ENCODE measurements around the gene VPS13C. TPM values are rescaled to one million over a fixed set of nuclear protein-coding genes. Genes with fewer than 3 reads are reported as not detected.

The VPS13C gene
- total RNA-seq, 1 donor from 2014 or later = 38.7 TPM

DNA sequence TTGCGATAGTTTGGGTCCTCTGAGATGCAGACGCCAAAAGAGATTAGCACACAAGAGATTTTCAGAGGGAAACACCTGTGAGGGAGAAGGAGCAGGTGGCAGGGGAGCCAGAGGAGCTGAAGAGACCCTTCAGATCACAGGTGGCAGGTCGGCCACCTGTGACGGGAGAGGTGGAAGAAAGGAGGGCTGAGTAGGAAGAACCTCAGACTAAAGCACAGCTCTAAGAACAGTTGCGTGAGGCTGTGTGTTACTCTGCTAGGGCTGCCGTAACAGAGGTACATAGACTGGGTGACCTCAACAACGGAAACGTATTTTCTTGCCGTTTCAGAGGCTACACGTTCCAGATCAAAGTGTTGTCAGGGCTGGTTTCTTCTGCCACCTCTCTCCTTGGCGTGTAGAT is 45.0 kb upstream of the VPS13C start:
- Mint-ChIP-seq H3K9me3 (no peaks in the 10 kb centered on the region), H3K36me3 (no peaks in the 10 kb centered on the region), H3K27ac (no peak overlapping the region), H3K4me1 (ENCODE audit: unreplicated experiment) (peaks cover 4% of the 10 kb centered on the region), H3K27me3 (no peaks in the 10 kb centered on the region), H3K4me3 (no peak overlapping the region)
- TF ChIP-seq, protein P1, sequence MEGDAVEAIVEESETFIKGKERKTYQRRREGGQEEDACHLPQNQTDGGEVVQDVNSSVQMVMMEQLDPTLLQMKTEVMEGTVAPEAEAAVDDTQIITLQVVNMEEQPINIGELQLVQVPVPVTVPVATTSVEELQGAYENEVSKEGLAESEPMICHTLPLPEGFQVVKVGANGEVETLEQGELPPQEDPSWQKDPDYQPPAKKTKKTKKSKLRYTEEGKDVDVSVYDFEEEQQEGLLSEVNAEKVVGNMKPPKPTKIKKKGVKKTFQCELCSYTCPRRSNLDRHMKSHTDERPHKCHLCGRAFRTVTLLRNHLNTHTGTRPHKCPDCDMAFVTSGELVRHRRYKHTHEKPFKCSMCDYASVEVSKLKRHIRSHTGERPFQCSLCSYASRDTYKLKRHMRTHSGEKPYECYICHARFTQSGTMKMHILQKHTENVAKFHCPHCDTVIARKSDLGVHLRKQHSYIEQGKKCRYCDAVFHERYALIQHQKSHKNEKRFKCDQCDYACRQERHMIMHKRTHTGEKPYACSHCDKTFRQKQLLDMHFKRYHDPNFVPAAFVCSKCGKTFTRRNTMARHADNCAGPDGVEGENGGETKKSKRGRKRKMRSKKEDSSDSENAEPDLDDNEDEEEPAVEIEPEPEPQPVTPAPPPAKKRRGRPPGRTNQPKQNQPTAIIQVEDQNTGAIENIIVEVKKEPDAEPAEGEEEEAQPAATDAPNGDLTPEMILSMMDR (conservative IDR thresholded peaks at IDR 0.05) = no peak
- no peak for DNase-seq (ENCODE audit: extremely low spot score, unreplicated experiment)

DNA sequence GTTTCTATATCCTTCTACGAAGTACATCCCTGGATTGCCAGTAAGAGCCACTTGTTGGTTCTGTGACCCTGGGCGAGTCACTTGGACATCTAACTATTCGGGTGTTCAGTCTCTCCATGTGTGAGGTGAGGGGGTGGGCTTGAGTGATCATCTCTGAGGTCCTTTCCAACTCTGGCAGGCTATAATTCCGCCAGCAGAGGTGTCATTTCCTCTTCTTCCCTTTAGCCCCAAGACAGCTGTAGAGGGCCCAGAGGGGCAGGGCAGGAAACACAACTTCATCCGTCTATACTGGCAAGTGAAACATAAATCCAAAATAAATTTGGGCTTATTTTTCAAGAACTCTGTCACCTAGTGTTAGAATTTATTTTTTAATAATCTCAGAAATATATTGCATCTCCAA is 44.6 kb upstream of the VPS13C start:
- no peak for DNase-seq (ENCODE audit: extremely low spot score, unreplicated experiment)
- H3K4me3 Mint-ChIP-seq = no peak overlapping the region
- TF ChIP-seq, protein P1 (conservative IDR thresholded peaks at IDR 0.05) = no peak
- no peaks in the 10 kb centered on the region for H3K36me3 Mint-ChIP-seq
- H3K4me1 Mint-ChIP-seq (ENCODE audit: unreplicated experiment) = peaks cover under 1% of the 10 kb centered on the region
- H3K27ac Mint-ChIP-seq = no peak overlapping the region
- H3K9me3 Mint-ChIP-seq = no peaks in the 10 kb centered on the region
- no peaks in the 10 kb centered on the region for H3K27me3 Mint-ChIP-seq

DNA sequence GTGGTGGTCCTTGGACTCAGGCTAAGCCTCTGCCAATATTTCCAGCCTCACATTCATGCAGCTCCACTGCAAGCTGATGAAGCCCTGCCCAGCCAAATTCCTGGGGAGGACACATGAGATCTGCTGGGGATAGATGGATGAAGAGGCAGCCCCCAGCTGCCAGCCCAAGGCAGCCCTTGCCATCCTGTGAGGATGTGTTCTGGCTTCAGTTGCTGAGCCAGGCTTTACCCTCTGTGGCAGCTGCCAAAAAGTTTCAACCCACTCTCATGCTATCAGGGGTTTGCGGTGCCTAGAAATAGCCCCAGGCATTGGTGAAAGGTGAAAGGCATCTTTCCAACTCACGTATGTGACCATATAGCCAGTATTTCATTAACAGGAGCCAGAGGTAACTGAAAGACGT is 44.2 kb upstream of the VPS13C start:
- Mint-ChIP-seq H3K27ac (no peak overlapping the region), H3K9me3 (no peaks in the 10 kb centered on the region), H3K27me3 (no peaks in the 10 kb centered on the region), H3K4me3 (no peak overlapping the region), H3K36me3 (no peaks in the 10 kb centered on the region), H3K4me1 (ENCODE audit: unreplicated experiment) (no peaks in the 10 kb centered on the region)
- TF ChIP-seq, protein P1 (conservative IDR thresholded peaks at IDR 0.05) = no peak
- DNase-seq (ENCODE audit: extremely low spot score, unreplicated experiment) = no peak

DNA sequence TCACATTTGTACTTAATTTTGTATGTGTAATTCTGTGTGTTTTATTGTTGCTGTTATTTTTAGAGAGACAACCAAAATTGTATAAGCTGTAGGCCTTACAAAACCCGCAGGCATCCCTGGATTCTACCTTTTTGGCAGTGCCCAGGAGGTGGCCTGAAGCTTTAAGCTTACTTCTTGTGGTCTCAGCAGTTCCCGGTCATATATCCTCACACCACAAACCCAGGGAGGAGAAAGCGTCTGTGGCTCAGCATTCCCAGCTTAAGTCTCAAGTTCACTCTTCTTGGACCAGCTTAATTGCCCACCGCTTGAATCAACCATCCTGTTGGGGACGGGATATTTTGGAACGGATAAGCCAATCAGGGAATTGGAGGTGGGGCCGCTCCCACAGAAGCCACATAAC is 43.2 kb upstream of the VPS13C start:
- TF ChIP-seq, protein P1 (conservative IDR thresholded peaks at IDR 0.05) = no peak
- Mint-ChIP-seq H3K9me3 (no peaks in the 10 kb centered on the region), H3K36me3 (no peaks in the 10 kb centered on the region), H3K27ac (no peak overlapping the region), H3K4me3 (no peak overlapping the region), H3K27me3 (no peaks in the 10 kb centered on the region), H3K4me1 (ENCODE audit: unreplicated experiment) (no peaks in the 10 kb centered on the region)
- DNase-seq (ENCODE audit: extremely low spot score, unreplicated experiment) = no peak

DNA sequence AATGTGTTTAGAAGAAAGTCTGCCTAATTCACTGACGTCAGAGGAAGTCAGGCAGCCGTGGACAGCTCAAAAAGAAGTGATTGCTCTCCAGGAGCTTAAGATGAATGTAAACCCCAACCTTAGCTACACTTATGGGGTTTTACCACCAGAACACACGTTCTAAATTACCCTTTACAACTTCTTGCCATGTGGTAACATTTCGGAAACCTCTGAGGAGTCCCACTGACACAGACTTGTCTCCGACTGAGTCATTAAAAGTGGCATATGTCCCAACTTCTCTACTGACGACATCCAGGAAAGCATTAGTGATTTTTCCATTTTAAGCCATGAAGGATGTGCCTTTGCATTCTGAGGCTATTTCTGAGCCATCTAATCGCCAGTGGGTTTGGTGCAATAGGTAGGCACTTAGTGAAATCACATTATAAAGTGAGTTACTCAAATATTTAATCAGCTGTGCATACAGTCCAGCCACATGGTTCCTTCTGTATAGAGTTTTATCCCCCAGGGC is 38.9 kb upstream of the VPS13C start:
- H3K27me3 Mint-ChIP-seq = peaks cover 6% of the 10 kb centered on the region
- peaks cover 4% of the 10 kb centered on the region for H3K4me1 Mint-ChIP-seq (ENCODE audit: unreplicated experiment)
- H3K27ac Mint-ChIP-seq = no peak overlapping the region
- no peaks in the 10 kb centered on the region for H3K9me3 Mint-ChIP-seq
- no peaks in the 10 kb centered on the region for H3K36me3 Mint-ChIP-seq
- DNase-seq (ENCODE audit: extremely low spot score, unreplicated experiment) = no peak
- TF ChIP-seq, protein P1 (conservative IDR thresholded peaks at IDR 0.05) = no peak
- no peak overlapping the region for H3K4me3 Mint-ChIP-seq

DNA sequence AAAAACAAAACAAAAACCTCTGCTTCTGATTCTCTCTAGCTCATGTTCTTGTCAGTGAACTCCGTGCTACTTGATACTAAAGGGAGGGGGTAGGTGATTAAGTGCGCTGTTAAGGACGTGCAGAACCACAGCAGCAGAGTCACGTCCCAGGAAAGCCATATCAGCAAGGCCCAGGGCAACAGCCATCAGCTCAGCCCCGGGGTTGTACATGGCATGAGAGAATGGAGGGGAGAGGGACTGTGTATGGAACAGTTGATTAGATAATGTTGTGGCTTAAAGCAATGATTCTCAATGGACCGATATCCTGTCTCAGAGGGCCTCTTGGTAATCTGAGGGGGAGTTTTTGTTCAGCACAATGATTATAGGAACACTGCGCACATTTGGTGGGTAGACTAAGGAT is 34.1 kb upstream of the VPS13C start:
- TF ChIP-seq, protein P1 (conservative IDR thresholded peaks at IDR 0.05) = no peak
- Mint-ChIP-seq H3K27me3 (peaks cover 6% of the 10 kb centered on the region), H3K4me1 (ENCODE audit: unreplicated experiment) (peaks cover 9% of the 10 kb centered on the region), H3K36me3 (no peaks in the 10 kb centered on the region), H3K9me3 (no peaks in the 10 kb centered on the region), H3K4me3 (no peak overlapping the region), H3K27ac (no peak overlapping the region)
- no peak for DNase-seq (ENCODE audit: extremely low spot score, unreplicated experiment)
